Activated CD8-positive, alpha-beta memory T cell treated with anti-CD3 and anti-CD28 coated beads for 48 hours (primary cell): ENCODE measurements around the gene TPCN2.

ENCODE experiments used
- DNase-seq, 3 experiments: peaks; one replicate each; pipeline ENCODE4 v3.0.0-alpha.2; 2020; ENCODE audit warnings: low read depth in 2 of 3, low spot score in 2 of 3

TPCN2 gene

GRCh38 chr11:69037074-69037473 is 11.7 kb upstream of the TPCN2 start:
- DNase-seq, result no peak

DNA sequence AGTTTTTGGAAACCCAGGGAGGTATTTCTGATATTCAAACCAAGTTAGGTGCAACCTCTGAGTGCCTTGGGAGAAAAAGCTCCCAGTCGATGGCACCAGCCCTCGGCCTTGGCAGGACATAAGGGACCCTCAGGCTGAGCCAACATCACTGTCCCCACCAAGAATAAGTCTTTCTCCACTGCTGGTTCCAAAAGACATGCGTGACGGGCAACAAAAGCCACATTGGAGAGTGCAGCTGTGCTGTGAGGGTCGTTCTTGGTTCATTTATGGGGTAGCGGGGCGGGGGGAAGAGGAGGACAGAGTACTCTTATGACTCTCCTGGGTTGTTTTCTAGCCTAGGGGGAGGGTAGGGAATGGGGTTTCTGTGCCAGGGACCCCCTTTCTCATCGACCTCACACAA is 11.2 kb upstream of the TPCN2 start:
- DNase-seq, result no peak

DNA sequence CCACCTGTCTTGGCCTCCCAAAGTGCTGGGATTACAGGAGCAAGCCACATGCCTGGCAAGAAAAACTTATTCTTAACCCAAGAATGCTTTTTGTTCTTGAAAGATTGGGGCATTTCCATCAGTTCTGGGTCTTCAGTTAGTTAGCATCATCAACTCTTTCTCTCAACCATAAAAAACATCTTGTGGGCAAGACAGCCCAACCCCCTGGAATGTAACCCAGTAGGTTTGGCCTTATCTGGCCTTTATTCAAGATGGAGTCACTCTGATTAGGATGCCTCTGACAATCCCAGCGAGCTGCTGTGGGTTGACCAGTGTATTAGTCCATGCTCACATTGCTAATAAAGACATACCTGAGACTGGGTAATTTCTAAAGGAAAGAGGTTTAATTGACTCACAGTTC is 9.2 kb upstream of the TPCN2 start:
- no peak for DNase-seq

- no peak for DNase-seq
Observed at GRCh38 chr11:69040051-69040450, 8.7 kb upstream of the TPCN2 start.

DNA sequence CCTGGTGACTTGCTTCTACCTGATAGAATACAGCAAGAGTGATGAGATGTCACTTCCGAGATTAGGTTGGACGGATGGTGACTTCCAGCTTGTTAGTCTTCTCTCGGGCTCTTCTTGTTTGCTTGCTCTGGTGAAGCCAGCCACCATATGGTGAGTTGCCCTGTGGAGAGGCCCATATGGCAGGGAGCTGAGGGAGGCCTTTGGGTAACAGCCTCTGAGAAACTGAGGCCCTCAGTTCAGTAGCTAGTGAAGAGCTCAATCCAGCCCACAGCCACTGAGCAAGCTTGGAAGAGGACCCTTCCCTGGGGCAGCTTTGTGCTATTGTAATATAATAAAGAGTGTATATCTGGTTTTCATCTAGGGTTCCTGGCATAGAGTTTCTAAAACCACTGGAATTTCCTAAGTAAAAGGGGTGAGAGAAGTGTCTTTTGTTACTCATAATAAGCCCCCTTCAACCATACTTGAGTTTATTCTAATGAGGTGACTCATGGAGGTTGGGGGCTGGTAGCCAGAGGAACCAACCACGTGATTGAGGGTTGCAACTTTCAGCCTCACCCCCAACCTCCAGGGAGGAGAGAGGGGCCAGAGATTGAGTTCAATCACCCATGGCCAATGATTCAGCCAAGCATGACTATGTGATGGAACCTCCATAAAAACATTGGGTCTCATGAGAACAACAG is 8.0 kb upstream of the TPCN2 start:
- DNase-seq, result no peak

GRCh38 chr11:69041516-69041915 is 7.2 kb upstream of the TPCN2 start:
- DNase-seq, result no peak

- DNase-seq, result no peak
Observed at GRCh38 chr11:69044111-69045013, 4.4 kb upstream of the TPCN2 start.

- DNase-seq, result no peak
Observed at GRCh38 chr11:69048031-69048693, 570 bp upstream of the TPCN2 start.

- DNase-seq, result no peak
Observed at GRCh38 chr11:69049490-69049867, 747 bp downstream of the TPCN2 start.

DNA sequence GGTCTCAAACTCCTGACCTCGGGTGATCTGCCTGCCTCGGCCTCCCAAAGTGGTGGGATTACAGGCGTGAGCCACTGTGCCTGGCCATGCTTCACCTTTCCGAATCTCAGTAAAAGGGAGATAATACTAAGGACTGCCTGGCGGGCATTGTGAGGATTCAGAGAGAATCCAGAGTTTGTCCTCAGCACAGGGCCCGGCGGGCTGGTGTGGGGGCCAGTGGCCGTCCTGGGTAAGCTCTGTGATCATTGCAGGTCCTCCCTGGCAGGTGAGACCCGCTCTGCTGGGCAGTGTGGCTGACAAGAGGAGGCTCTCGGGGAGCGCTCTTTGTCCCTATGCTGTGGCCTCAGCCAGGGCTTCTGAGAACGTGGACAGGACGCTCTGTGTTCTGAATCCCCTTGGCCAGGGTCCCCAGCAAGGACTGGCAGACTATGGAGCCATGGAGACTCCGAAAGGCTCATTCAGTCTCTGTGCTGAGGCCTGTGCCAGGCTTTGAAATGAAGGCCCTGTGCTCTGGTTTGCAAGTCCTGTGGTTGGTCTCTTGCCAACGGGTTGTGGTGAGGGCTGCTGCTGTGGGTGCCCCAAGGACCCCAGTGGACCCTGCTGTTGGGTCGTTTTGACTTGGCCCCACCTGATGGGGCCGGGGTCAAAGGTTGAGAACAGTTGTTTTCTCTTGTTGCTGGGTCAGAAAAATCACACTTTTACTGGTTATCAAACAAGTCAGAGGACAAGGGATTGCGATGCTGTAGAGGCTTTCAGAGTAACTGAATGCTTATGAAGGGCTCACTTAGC is 2.1 kb downstream of the TPCN2 start:
- DNase-seq, result no peak

- DNase-seq, result no peak
Observed at GRCh38 chr11:69051381-69052342, 2.9 kb downstream of the TPCN2 start.

DNA sequence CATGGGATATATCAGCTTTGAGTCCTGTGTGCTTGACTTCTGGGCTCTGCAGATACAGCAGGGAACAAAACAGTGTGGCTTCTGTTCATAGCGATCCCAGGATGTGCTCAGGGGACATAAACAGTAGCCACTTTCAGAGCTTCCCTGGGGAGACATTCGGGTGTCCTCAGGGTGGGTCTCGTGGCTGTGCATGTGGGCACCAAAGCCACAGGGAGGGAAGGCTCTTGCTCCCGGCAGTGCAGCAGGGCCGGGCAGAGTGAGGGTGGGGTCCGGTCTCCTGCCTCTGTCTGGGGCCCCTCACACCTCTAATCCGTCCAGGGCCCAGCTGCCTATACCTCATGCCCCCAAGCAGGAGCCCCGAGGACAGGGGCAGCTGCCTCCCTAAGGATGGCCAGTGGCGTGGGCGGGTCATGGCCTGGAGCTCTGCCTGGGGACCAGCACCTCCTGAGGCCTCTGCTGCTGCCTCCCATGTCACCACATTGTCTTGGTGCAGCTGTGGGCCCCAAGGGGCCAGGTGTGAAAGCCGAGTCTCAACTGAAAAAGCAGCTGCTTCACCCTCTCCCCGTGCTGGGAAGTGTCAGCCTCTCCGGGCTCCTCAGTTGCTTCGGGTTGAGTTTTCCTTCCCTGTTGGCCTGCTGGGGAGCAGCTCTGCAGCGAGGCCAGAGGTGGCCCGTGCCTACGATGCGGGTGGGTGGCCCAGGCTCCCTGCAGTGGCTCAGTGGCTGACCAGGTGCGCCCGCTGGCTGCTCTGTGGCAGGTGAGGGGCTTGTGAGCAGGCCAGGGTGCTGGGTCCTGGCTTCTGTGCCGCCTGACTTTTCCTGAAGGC is 3.8 kb downstream of the TPCN2 start:
- DNase-seq, result no peak

GRCh38 chr11:69053169-69053477 is 4.4 kb downstream of the TPCN2 start:
- DNase-seq, result no peak

- no peak for DNase-seq
Observed at GRCh38 chr11:69053546-69054396, 5.0 kb downstream of the TPCN2 start.

DNA sequence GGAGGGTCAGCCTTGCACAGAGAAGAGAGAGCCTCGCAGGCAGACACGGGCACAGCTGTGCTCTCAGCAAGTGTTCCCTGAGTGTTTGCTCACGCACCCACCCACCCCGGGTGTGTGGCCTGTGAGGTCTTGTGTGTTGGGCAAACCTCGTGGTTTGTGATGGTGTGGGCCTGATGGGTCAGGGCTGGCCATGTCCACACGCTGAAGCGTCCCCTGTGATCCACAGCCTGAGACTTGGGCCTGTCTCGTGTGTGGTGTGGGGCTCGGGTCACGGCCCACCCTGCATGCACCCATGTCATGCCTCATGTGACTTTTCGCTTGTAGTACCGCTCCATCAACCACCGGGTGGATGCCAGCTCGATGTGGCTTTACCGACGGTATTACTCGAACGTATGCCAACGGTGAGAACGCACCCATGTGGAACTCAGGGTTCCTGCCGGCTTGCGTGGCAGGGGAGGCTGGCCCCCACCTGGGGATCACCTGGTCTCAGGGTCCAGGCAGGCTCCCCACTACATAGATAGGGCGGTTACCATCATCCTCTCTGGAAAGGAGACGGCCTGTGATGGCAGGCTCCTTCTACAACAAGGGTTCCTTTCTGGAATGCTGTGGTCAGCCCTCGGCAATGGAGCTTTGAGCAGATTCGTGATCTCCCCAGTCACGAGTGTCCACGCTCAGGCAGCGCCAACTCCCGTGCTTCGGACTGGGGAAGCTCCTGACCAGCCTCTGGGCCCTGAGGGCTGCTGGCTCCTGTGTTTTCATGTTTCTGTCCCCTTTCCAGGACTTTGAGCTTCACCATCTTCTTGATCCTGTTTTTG is 5.9 kb downstream of the TPCN2 start:
- no peak for DNase-seq

GRCh38 chr11:69055212-69055586 is 6.5 kb downstream of the TPCN2 start:
- DNase-seq, result no peak

GRCh38 chr11:69055598-69056516 is 7.1 kb downstream of the TPCN2 start:
- DNase-seq, result no peak
